Astrocyte of the spinal cord (primary cell): ENCODE data around the gene CCND2.
A peak's percentile ranks its signal among the peaks of the same experiment; 100 is the strongest.

Source experiments
- DNase-seq: peaks from one replicate; pipeline ENCODE4 v3.0.0; 2011; ENCODE audit warnings: low read depth, low spot score
- H3K4me3 ChIP-seq: 2 replicates; pipeline ENCODE4 v1.5.1; 2011; ENCODE audit warnings: low read depth, mild to moderate bottlenecking, low read length, moderate library complexity
- in situ Hi-C: cut with HindIII; loops from 2 replicates; pipeline ENCODE4 v1.10.0; 2017; ENCODE audit warnings: low sequenced_read_pairs
- TF ChIP-seq, protein P1 (sequence below): IDR thresholded peaks from 2 replicates; pipeline ENCODE4 v1.5.1; 2012; ENCODE audit warnings: low read depth, mild to moderate bottlenecking, low read length, inconsistent platforms

CCND2 gene

GRCh38 chr12:4273652-4274395 lies at the start of gene CCND2:
Gene CCND2 (plus strand): TSS chr12:4273762. CDS start chr12:4274041, 279 bp downstream.
- TF ChIP-seq, protein P1, sequence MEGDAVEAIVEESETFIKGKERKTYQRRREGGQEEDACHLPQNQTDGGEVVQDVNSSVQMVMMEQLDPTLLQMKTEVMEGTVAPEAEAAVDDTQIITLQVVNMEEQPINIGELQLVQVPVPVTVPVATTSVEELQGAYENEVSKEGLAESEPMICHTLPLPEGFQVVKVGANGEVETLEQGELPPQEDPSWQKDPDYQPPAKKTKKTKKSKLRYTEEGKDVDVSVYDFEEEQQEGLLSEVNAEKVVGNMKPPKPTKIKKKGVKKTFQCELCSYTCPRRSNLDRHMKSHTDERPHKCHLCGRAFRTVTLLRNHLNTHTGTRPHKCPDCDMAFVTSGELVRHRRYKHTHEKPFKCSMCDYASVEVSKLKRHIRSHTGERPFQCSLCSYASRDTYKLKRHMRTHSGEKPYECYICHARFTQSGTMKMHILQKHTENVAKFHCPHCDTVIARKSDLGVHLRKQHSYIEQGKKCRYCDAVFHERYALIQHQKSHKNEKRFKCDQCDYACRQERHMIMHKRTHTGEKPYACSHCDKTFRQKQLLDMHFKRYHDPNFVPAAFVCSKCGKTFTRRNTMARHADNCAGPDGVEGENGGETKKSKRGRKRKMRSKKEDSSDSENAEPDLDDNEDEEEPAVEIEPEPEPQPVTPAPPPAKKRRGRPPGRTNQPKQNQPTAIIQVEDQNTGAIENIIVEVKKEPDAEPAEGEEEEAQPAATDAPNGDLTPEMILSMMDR: no peak
- H3K4me3 ChIP-seq: peak within 1 kb of the TSS; percentile 47
- peak; percentile 42 for DNase-seq
- in situ Hi-C loops: no loop called here

DNA sequence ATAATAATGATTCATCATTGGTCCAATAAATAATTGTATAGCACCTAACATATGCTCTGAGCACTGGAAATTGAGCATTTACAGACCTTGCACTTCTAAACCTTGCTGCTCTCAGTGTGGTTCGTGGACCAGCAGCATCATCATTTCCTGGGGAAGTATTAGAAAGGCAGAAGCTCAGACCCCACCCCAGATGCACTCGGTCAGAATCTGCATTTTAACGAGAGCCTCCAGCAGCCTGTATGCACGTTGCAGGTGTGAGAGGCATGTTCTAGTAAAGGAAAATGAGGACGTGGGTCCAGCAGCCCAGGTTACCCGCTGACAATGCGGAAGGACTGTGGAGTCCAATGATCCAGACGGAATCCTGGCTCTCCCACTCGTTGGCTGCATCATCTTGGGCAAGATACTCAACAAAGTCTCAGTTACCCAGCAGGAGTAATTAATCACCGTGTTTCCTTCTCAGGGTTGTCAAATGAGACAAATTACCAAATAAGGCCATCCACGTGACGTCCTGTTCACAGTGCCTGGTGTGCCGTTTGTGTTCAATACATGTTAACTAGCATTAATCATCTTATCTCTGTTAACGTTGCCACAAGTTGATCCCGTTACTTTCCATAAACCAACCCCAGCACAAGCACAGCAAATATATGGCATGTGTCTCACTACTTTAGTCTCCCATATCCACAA lies 49.2 kb upstream of the CCND2 start:
- TF ChIP-seq, protein P1: no peak
- DNase-seq: no peak
- in situ Hi-C loops: no loop called here
- H3K4me3 ChIP-seq: no peak overlapping the region

DNA sequence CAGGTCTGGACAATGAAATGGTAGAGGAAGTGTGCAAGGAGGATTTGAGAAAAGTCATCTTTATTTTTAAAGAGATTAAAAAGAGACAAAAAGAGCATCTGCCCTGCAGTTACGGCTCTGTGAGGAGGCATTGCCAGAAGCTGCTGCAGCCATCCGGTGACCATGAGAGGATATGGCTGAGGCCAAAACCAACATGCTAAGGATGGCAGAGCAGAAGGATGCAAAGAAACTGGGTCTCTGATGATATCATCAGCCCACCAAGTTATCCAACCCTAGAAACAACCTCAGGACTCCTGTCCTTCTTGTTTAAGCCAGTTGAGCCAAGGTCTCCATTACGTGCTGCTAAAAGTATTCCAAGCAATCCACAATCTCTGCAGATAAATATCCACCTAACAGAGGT lies 48.0 kb upstream of the CCND2 start:
- no peak overlapping the region for H3K4me3 ChIP-seq
- in situ Hi-C loops: no loop called here

DNA sequence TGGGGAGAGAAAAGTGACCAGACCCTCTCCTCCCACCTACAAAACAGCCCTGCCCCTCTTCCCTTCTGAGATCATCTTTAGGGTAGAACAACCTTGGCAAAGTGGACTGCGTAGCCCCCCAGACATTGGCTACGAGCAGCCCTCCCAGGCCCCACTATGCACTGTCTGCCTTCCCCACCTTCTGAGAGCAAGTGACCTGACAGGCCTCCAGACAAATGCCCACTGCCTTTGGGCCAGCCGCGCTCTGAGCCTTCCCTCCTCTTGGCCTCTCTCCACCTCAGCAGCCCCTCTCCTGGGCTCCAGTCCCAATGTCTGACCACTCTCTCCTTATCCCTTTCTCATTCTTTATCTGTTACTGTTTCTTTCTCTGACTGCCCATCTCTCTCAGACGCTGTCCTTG lies 46.5 kb upstream of the CCND2 start:
- TF ChIP-seq, protein P1: no peak
- no peak overlapping the region for H3K4me3 ChIP-seq
- no peak for DNase-seq
- in situ Hi-C loops: no loop called here

More for the DNA sequence above, 48.0 kb upstream of the CCND2 start:
- no peak for DNase-seq
- TF ChIP-seq, protein P1: no peak

DNA sequence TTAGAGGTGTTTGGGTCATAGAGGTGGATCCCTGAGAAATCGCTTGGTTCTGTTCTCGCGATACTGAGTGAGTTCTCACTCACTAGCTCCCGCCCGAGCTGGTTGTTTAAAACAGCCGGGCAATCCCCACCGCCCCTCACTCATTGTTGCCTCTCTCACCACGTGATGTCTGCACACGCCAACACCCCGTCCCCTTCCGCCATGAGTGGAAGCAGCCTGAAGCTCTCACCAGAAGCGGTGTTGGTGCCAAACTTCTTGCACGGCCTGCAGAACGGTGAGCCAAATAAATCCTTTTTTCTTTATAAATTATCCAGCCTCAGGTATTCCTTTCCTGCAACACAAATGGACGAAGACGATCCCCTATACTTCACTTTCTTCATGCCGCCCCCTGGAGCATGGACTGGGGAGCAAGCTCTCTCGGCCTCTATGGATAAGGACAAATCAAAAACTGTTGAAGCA lies 45.4 kb upstream of the CCND2 start:
- no peak overlapping the region for H3K4me3 ChIP-seq
- DNase-seq: no peak
- in situ Hi-C loops: no loop called here
- TF ChIP-seq, protein P1: no peak

GRCh38 chr12:4230526-4230925 lies 43.0 kb upstream of the CCND2 start:
- no peak overlapping the region for H3K4me3 ChIP-seq
- TF ChIP-seq, protein P1: no peak
- in situ Hi-C loops: no loop called here
- DNase-seq: no peak
